22Rv1 (cell line): Measurements from ENCODE around the gene RAB24.
A peak's percentile ranks its signal among the peaks of the same experiment; 100 is the strongest.

Experiments
- ZFX ChIP-seq: fragments of 450-650 bp; IDR thresholded peaks from 2 replicates; pipeline ENCODE4 v1.6.1; 2017; ENCODE audit warnings: antibody characterized with exemption, borderline replicate concordance
- TF ChIP-seq, protein P1 (sequence below): fragments of 450-650 bp; IDR thresholded peaks from 2 replicates; pipeline ENCODE4 v1.5.1; 2017; ENCODE audit warnings: mild to moderate bottlenecking

DNA sequence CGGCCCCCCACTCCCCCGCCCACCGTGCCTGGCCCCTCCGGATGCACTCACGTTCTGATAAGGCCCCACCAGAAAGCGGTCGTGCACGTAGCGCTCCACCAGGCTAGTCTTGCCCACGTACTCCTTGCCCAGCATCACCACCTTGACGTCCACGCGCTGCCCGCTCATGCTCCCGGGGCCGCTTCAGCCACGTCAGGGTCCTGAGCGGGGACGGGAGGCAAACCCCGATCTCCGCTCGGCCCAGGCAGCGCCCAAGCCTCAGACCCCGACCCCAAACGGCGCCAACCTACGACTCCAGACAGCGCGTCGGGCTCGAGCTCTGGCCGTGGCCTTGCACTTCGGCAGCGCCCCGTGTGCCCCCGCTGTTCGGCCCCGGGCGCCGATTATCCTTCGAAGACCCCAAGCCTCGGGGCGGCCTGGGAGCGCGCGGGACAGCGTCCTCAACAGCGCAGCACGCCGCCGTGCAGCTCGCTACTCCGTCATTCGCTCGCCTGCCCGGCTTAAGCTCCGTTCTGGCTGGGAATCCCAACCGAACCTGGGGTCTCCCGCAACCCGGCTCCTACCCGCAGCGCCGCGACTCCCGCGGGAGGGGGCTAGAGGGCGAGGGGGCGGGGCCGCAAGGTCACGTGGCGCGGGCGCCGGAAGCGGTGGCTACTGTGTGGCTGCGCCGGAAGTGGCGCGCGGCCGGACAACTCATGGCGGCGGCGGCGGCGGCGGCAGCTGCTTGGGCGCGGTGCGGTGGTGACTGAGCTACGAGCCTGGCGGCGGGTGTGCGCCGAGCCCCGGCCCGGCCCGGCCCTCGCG lies at the start of gene RAB24, which contains the start of gene PRELID1:
- TF ChIP-seq, protein P1, sequence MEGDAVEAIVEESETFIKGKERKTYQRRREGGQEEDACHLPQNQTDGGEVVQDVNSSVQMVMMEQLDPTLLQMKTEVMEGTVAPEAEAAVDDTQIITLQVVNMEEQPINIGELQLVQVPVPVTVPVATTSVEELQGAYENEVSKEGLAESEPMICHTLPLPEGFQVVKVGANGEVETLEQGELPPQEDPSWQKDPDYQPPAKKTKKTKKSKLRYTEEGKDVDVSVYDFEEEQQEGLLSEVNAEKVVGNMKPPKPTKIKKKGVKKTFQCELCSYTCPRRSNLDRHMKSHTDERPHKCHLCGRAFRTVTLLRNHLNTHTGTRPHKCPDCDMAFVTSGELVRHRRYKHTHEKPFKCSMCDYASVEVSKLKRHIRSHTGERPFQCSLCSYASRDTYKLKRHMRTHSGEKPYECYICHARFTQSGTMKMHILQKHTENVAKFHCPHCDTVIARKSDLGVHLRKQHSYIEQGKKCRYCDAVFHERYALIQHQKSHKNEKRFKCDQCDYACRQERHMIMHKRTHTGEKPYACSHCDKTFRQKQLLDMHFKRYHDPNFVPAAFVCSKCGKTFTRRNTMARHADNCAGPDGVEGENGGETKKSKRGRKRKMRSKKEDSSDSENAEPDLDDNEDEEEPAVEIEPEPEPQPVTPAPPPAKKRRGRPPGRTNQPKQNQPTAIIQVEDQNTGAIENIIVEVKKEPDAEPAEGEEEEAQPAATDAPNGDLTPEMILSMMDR: peak; percentile 67
- TF ChIP-seq ZFX: no peak
